ENCODE results near the gene PIK3CG. TPM values are rescaled to one million over a fixed set of nuclear protein-coding genes. Genes with fewer than 3 reads are reported as not detected.

The PIK3CG gene
- total RNA-seq, 4 donors from 2014 or later: 2.0 to 3.2 (median 2.4) TPM

- 65 to 76% methylated on average over 2 of the region's 2 CpGs for WGBS, 2 donors
- H3K4me3 ChIP-seq (ENCODE audit: low read depth, poor library complexity, severe bottlenecking): no peak overlapping the region
- no peak for DNase-seq (ENCODE audit: low spot score in 2 of 2)
- intact Hi-C loops (cut with DNase I; ENCODE audit: low total_unique reads): no loop called here
- no peak for TF ChIP-seq CTCF (IDR thresholded peaks at IDR 0.05)
- no peak for TF ChIP-seq POLR2A (IDR thresholded peaks at IDR 0.05)
Measured at GRCh38 chr7:106839511-106839910, 25.6 kb upstream of the PIK3CG start.

GRCh38 chr7:106840342-106840741 lies 24.7 kb upstream of the PIK3CG start:
- DNase-seq (ENCODE audit: low spot score in 2 of 2): no peak
- intact Hi-C loops (cut with DNase I; ENCODE audit: low total_unique reads): no loop called here

GRCh38 chr7:106841896-106842390 lies 23.1 kb upstream of the PIK3CG start:
- DNase-seq (ENCODE audit: low spot score in 2 of 2): no peak
- H3K4me3 ChIP-seq (ENCODE audit: low read depth, poor library complexity, severe bottlenecking): no peak overlapping the region
- intact Hi-C loops (cut with DNase I; ENCODE audit: low total_unique reads): no loop called here
- TF ChIP-seq CTCF (IDR thresholded peaks at IDR 0.05) (no peak), POLR2A (IDR thresholded peaks at IDR 0.05) (no peak)

More at GRCh38 chr7:106840342-106840741, 24.7 kb upstream of the PIK3CG start:
- TF ChIP-seq CTCF (IDR thresholded peaks at IDR 0.05) (no peak), POLR2A (IDR thresholded peaks at IDR 0.05) (no peak)
- WGBS, 2 donors: 27 to 34% methylated on average over 1 of the region's 1 CpG
- H3K4me3 ChIP-seq (ENCODE audit: low read depth, poor library complexity, severe bottlenecking): no peak overlapping the region

- intact Hi-C loops (cut with DNase I; ENCODE audit: low total_unique reads): no loop called here
- no peak for DNase-seq (ENCODE audit: low spot score in 2 of 2)
- WGBS, 2 donors: 68 to 72% methylated on average over 11 of the region's 11 CpGs
- H3K4me3 ChIP-seq (ENCODE audit: low read depth, poor library complexity, severe bottlenecking): no peak overlapping the region
- no peak for TF ChIP-seq CTCF (IDR thresholded peaks at IDR 0.05)
- TF ChIP-seq POLR2A (IDR thresholded peaks at IDR 0.05): no peak
Measured at GRCh38 chr7:106844279-106844997, 20.6 kb upstream of the PIK3CG start.

GRCh38 chr7:106848049-106848448 lies 17.0 kb upstream of the PIK3CG start:
- intact Hi-C loops (cut with DNase I; ENCODE audit: low total_unique reads): no loop called here
- 94 to 96% methylated on average over 1 of the region's 1 CpG for WGBS, 2 donors
- DNase-seq (ENCODE audit: low spot score in 2 of 2): no peak
- TF ChIP-seq POLR2A (IDR thresholded peaks at IDR 0.05): no peak
- no peak for TF ChIP-seq CTCF (IDR thresholded peaks at IDR 0.05)
- no peak overlapping the region for H3K4me3 ChIP-seq (ENCODE audit: low read depth, poor library complexity, severe bottlenecking)
